Measurements from ENCODE around the gene DSG2.

DSG2 gene

DNA sequence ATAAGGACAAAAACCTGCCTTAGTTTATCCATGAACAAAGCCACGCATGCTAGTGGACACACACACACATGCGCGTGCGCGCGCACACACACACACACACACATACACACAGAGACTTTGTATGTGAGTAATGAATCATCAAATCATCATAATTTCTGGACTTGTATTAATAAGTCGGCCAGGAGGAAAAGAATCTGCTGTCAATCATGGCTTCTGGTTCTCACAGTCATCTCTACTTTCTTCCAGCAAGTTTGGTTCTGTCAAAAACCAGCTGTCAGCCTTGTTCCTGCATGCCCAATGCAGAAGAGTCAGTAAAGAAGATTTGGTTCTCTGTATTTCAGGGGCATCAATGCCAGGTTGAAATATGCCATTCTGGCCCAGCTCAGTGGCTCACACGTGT is 92.6 kb downstream of the DSG2 start:
- no peak for DNase-seq (ENCODE audit: low spot score)

DNA sequence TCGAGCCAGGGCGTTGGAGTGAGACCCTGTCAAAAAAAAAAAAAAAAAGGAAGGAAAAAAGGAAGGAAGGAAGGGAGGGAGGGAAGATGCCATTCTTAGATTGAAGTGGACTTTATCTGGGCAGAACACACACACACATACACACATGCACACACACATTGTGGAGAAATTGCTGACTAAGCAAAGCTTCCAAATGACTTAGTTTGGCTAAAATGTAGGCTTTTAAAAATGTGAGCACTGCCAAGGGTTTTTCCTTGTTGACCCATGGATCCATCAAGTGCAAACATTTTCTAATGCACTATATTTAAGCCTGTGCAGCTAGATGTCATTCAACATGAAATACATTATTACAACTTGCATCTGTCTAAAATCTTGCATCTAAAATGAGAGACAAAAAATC is 93.1 kb downstream of the DSG2 start:
- DNase-seq (ENCODE audit: low spot score), result no peak

DNA sequence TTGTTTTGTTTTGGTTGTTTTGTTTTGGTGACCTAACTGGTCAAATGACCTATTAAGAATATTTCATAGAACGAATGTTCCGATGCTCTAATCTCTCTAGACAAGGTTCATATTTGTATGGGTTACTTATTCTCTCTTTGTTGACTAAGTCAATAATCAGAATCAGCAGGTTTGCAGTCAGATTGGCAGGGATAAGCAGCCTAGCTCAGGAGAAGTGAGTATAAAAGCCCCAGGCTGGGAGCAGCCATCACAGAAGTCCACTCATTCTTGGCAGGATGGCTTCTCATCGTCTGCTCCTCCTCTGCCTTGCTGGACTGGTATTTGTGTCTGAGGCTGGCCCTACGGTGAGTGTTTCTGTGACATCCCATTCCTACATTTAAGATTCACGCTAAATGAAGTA is 93.7 kb downstream of the DSG2 start, which contains the start of gene TTR:
TTR (plus strand) TSS at position 250 of the 400 bp plus-strand sequence; CDS start at position 276, 26 bp downstream.
- no peak for DNase-seq (ENCODE audit: low spot score)

DNA sequence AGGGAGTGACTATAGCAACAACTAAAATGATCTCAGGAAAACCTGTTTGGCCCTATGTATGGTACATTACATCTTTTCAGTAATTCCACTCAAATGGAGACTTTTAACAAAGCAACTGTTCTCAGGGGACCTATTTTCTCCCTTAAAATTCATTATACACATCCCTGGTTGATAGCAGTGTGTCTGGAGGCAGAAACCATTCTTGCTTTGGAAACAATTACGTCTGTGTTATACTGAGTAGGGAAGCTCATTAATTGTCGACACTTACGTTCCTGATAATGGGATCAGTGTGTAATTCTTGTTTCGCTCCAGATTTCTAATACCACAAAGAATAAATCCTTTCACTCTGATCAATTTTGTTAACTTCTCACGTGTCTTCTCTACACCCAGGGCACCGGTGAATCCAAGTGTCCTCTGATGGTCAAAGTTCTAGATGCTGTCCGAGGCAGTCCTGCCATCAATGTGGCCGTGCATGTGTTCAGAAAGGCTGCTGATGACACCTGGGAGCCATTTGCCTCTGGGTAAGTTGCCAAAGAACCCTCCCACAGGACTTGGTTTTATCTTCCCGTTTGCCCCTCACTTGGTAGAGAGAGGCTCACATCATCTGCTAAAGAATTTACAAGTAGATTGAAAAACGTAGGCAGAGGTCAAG is 94.7 kb downstream of the DSG2 start:
- no peak for DNase-seq (ENCODE audit: low spot score)

DNA sequence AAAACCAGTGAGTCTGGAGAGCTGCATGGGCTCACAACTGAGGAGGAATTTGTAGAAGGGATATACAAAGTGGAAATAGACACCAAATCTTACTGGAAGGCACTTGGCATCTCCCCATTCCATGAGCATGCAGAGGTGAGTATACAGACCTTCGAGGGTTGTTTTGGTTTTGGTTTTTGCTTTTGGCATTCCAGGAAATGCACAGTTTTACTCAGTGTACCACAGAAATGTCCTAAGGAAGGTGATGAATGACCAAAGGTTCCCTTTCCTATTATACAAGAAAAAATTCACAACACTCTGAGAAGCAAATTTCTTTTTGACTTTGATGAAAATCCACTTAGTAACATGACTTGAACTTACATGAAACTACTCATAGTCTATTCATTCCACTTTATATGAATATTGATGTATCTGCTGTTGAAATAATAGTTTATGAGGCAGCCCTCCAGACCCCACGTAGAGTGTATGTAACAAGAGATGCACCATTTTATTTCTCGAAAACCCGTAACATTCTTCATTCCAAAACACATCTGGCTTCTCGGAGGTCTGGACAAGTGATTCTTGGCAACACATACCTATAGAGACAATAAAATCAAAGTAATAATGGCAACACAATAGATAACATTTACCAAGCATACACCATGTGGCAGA is 97.3 kb downstream of the DSG2 start:
- no peak for DNase-seq (ENCODE audit: low spot score)

DNA sequence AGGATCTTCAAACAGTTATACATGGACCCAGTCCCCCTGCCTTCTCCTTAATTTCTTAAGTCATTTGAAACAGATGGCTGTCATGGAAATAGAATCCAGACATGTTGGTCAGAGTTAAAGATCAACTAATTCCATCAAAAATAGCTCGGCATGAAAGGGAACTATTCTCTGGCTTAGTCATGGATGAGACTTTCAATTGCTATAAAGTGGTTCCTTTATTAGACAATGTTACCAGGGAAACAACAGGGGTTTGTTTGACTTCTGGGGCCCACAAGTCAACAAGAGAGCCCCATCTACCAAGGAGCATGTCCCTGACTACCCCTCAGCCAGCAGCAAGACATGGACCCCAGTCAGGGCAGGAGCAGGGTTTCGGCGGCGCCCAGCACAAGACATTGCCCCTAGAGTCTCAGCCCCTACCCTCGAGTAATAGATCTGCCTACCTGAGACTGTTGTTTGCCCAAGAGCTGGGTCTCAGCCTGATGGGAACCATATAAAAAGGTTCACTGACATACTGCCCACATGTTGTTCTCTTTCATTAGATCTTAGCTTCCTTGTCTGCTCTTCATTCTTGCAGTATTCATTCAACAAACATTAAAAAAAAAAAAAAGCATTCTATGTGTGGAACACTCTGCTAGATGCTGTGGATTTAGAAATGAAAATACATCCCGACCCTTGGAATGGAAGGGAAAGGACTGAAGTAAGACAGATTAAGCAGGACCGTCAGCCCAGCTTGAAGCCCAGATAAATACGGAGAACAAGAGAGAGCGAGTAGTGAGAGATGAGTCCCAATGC is 98.3 kb downstream of the DSG2 start:
- no peak for DNase-seq (ENCODE audit: low spot score)

DNA sequence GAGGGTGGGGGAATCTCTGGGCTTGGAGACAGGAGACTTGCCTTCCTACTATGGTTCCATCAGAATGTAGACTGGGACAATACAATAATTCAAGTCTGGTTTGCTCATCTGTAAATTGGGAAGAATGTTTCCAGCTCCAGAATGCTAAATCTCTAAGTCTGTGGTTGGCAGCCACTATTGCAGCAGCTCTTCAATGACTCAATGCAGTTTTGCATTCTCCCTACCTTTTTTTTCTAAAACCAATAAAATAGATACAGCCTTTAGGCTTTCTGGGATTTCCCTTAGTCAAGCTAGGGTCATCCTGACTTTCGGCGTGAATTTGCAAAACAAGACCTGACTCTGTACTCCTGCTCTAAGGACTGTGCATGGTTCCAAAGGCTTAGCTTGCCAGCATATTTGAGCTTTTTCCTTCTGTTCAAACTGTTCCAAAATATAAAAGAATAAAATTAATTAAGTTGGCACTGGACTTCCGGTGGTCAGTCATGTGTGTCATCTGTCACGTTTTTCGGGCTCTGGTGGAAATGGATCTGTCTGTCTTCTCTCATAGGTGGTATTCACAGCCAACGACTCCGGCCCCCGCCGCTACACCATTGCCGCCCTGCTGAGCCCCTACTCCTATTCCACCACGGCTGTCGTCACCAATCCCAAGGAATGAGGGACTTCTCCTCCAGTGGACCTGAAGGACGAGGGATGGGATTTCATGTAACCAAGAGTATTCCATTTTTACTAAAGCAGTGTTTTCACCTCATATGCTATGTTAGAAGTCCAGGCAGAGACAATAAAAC is 100.2 kb downstream of the DSG2 start:
- no peak for DNase-seq (ENCODE audit: low spot score)
